Heart left ventricle (tissue), 13 donors: ENCODE measurements around the gene FUS.

Experiments used
- CTCF ChIP-seq, 12 donors: fragments of 200-600 bp; sonication (generic) in 4 of 12; IDR thresholded peaks; one replicate each; pipeline versions ENCODE4 v1.5.0 to v1.8.0; 2018 to 2022; ENCODE audit warnings: antibody characterized with exemption in 12 of 12, mild to moderate bottlenecking in 5 of 12
- POLR2A ChIP-seq, 2 donors: fragments of 450-650 bp; IDR thresholded peaks; one replicate each; pipeline ENCODE4 v1.6.1; 2017; ENCODE audit warnings: antibody characterized with exemption in 2 of 2, mild to moderate bottlenecking in 2 of 2, moderate library complexity in 2 of 2
- donor health status: ischemic (EF 13 %, LVEDD 7.1; RV severe dilation, severe dysfunction).
- donor health status: DM: no; HTN: yes; CAD: no.
- donor health status: DM: no; HTN: no; CAD: no.
- donor health status: ischemic (EF 25% LVEDD 6.9; RV normal size, moderate dysfunction).
- donor health status: ischemic (EF 25% LVEDD 5.7; RV mildly dilated, moderate dysfunction).
- donor health status: ischemic (EF 35%, LVEDD 5.7; RV mildly dilated, moderate dysfunction).
- donor health status: nonischemic (EF 11% LVEDD 7.7; RV severe dilation, severe dysfunction).
- donor health status: DM: yes; HTN: yes; CAD: no.
- donor health status: PGD.
- donor health status: ischemic (EF 29% LVEDD 5.4; RV normal size, mild dysfunction).
- donor health status: nonischemic (EF 23%, LVEDD 6.1; RV moderate dilation, normal function).

GRCh38 chr16:31138621-31139578 is 41.0 kb upstream of the FUS start:
- TF ChIP-seq CTCF (IDR thresholded peaks at IDR 0.05) (no peak), POLR2A (IDR thresholded peaks at IDR 0.05) (no peak)
